D721Med (cell line): ENCODE data around the gene TNFRSF18.

Source experiments
- DNase-seq: peaks from one replicate; pipeline ENCODE4 v3.0.0; 2011; ENCODE audit warnings: low spot score; ENCODE audit not compliant: insufficient read length
- FAIRE-seq: peaks from 2 replicates; lab custom pipeline; 2011; peaks lifted over from hg19 to GRCh38; lab: Jason Lieb, UNC
- CTCF ChIP-seq: IDR thresholded peaks from 2 replicates; pipeline ENCODE4 v1.5.1; 2012; ENCODE audit warnings: mild to moderate bottlenecking, control low read depth; ENCODE audit not compliant: insufficient read depth; ENCODE audit errors: missing control alignments

Gene TNFRSF18

DNA sequence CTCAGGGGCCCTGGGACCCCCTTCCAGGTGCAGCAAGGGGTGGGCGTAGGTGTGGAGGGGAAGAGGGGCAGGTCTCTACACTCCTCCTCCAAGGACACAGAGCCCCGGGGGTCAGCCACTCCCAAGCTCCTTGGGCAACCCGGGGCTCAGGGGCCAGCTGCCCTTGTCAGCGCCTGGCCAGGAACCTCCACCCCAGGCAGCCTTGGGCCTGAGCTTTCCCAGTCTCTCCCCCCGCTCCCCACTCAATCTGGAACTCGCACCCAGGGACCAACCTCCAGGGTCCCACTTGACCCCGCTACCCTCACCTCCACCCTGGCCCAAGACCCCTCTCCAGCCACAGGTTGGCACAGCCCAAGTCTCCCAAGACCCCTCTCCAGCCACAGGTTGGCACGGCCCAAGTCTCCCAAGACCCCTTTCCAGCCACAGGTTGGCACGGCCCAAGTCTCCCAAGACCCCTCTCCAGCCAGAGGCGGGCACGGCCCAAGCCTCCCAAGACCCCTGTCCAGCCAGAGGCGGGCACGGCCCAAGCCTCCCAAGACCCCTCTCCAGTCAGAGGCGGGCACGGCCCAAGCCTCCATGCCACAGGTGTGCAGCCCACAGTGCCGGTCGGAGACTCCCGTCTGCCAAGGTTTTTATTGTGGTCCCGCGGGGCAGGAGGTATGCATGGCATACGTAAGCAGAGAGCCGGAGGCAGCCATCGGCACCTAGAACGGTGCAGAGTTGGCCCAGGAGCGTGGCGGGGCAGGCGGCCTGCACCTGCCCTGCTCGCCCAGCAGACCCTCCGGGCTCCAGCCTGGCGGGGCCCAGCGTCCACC lies 4.5 kb upstream of the TNFRSF18 start:
- DNase-seq (no peak), FAIRE-seq (no peak)
- TF ChIP-seq CTCF, result no peak

- DNase-seq, result no peak
- FAIRE-seq, result no peak
Measured at GRCh38 chr1:1208713-1209433, 2.5 kb upstream of the TNFRSF18 start.

DNA sequence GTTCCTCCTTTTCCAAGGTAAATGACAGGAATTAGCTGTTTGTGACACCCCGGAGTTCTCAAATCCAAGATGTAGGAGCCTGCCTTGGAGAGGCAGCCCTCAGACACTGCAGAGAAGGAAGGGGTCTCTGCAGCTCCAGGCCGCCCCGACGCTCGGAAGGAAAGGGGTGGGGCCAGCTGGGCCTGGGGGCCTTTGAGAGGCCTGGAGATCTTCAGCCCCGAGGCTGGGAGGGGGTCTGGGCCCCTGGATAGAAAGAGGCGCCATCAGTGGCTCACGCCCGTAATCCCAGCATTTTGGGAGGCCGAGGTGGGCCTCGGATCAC lies 1.1 kb upstream of the TNFRSF18 start:
- no peak for FAIRE-seq
- DNase-seq, result no peak
- TF ChIP-seq CTCF, result no peak

More at GRCh38 chr1:1208713-1209433, 2.5 kb upstream of the TNFRSF18 start:
- no peak for TF ChIP-seq CTCF

- FAIRE-seq (no peak), DNase-seq (no peak)
- no peak for TF ChIP-seq CTCF
Measured at GRCh38 chr1:1206966-1207531, 657 bp upstream of the TNFRSF18 start.

GRCh38 chr1:1205769-1206375 lies 520 bp downstream of the TNFRSF18 start:
- FAIRE-seq (no peak), DNase-seq (no peak)
- no peak for TF ChIP-seq CTCF

- TF ChIP-seq CTCF, result no peak
- FAIRE-seq (no peak), DNase-seq (no peak)
Measured at GRCh38 chr1:1204998-1205768, 1.2 kb downstream of the TNFRSF18 start.
